Measurements from ENCODE around the gene ABAT. TPM values are rescaled to one million over a fixed set of nuclear protein-coding genes. Genes with fewer than 3 reads are reported as not detected.

The ABAT gene
- total RNA-seq, 2 donors from 2014 or later, result 27.0 to 40.2 TPM

GRCh38 chr16:8822403-8822802 lies 148.0 kb downstream of the ABAT start:
- WGBS, 2 donors, result 71 to 76% methylated on average over 3 of the region's 3 CpGs
- H3K4me1 ChIP-seq, result peaks cover 9% of the 10 kb centered on the region
- H3K27ac ChIP-seq, result no peak overlapping the region
- H3K27me3 ChIP-seq, result no peaks in the 10 kb centered on the region
- H3K36me3 ChIP-seq (replicated peaks in 1 of 2; ENCODE audit: insufficient read depth in 1 of 2, low read depth in 2 of 2), result peaks cover 0 to 9% of the 10 kb centered on the region in 2 donors
- intact Hi-C loops (cut with DNase I), result no loop called here
- ATAC-seq (no peak), DNase-seq (no peak)
- no peak for TF ChIP-seq POLR2A (IDR thresholded peaks at IDR 0.05)
- TF ChIP-seq, protein P1, sequence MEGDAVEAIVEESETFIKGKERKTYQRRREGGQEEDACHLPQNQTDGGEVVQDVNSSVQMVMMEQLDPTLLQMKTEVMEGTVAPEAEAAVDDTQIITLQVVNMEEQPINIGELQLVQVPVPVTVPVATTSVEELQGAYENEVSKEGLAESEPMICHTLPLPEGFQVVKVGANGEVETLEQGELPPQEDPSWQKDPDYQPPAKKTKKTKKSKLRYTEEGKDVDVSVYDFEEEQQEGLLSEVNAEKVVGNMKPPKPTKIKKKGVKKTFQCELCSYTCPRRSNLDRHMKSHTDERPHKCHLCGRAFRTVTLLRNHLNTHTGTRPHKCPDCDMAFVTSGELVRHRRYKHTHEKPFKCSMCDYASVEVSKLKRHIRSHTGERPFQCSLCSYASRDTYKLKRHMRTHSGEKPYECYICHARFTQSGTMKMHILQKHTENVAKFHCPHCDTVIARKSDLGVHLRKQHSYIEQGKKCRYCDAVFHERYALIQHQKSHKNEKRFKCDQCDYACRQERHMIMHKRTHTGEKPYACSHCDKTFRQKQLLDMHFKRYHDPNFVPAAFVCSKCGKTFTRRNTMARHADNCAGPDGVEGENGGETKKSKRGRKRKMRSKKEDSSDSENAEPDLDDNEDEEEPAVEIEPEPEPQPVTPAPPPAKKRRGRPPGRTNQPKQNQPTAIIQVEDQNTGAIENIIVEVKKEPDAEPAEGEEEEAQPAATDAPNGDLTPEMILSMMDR (IDR thresholded peaks at IDR 0.05), result no peak
- no peaks in the 10 kb centered on the region for H3K9me3 ChIP-seq
- no peak overlapping the region for H3K4me3 ChIP-seq

DNA sequence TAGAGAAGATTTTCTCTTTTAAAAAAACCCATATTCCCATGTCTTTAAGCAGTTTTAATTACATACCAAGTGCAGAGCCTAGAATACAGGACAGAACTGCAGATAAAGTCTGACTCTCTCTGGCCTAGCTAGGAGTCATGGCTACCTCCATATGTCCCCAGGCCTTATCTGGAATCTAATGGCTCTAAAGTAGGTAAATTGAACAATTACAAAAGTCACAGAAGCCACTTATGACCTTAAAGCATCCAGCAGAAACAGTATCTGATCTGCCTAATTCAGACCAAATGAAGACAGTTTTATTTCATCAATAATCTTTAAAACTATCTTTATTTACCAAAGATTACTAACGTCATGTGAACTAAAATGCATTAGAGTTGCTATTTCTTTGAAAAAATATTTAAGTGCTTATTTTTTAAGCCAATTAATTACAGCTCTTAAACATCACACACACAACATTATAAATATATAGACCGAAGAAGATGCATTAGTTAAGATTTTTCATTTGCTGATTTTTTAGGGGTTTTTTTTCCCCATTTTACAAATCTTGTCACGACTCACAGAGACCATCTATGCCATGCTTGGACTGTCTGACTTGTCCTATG lies 152.0 kb downstream of the ABAT start:
- WGBS, 2 donors, result 63 to 64% methylated on average over 3 of the region's 3 CpGs
- intact Hi-C loops (cut with DNase I), result no loop called here
- H3K27me3 ChIP-seq, result no peaks in the 10 kb centered on the region
- DNase-seq (no peak), ATAC-seq (no peak)
- peaks cover 0 to 8% of the 10 kb centered on the region in 2 donors for H3K36me3 ChIP-seq (replicated peaks in 1 of 2; ENCODE audit: insufficient read depth in 1 of 2, low read depth in 2 of 2)
- no peaks in the 10 kb centered on the region for H3K9me3 ChIP-seq
- TF ChIP-seq POLR2A (IDR thresholded peaks at IDR 0.05), result no peak
- TF ChIP-seq, protein P1 (IDR thresholded peaks at IDR 0.05), result no peak
- peaks cover 9% of the 10 kb centered on the region for H3K4me1 ChIP-seq
- no peak overlapping the region for H3K27ac ChIP-seq
- no peak overlapping the region for H3K4me3 ChIP-seq

DNA sequence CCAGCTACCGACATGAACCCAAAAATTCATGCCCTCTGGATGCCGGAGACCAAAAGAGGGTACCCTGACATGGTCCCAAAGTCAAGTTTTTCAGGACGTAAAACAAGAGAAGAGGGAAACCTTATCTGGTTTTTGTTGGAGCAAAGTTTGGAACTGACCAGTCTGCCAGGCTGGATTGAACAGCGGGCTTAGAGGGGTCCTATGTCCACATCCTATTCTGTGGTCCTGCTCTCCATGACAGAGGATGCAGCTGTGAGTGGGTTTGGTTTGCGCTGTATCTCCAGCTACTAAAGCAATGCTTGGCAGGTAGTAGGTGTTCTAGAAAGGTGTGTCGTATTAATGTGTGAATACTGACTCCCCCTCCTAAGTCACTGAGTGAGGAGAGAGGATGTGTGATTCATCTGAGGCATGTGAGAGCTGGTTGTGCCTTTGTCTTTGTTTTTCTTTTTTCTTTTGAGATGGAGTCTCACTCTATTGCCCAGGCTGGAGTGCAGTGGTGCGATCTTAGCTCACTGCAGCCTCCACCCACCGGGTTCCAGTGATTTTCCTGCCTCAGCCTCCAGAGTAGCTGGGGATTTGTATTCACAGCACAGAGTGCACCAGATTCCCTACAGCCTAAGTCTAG lies 154.2 kb downstream of the ABAT start:
- Histone ChIP-seq H3K36me3 (replicated peaks in 1 of 2; ENCODE audit: insufficient read depth in 1 of 2, low read depth in 2 of 2) (peaks cover 0 to 15% of the 10 kb centered on the region in 2 donors), H3K9me3 (no peaks in the 10 kb centered on the region), H3K27ac (no peak overlapping the region), H3K4me1 (no peaks in the 10 kb centered on the region), H3K27me3 (no peaks in the 10 kb centered on the region), H3K4me3 (no peak overlapping the region)
- intact Hi-C loops (cut with DNase I), result no loop called here
- DNase-seq, result no peak
- no peak for TF ChIP-seq POLR2A (IDR thresholded peaks at IDR 0.05)
- TF ChIP-seq, protein P1 (IDR thresholded peaks at IDR 0.05), result no peak
- 91 to 96% methylated on average over 8 of the region's 8 CpGs for WGBS, 2 donors
- no peak for ATAC-seq

- no peaks in the 10 kb centered on the region for H3K27me3 ChIP-seq
- H3K27ac ChIP-seq, result no peak overlapping the region
- H3K9me3 ChIP-seq, result no peaks in the 10 kb centered on the region
- intact Hi-C loops (cut with DNase I), result no loop called here
- ATAC-seq (no peak), DNase-seq (no peak)
- H3K36me3 ChIP-seq (replicated peaks in 1 of 2; ENCODE audit: insufficient read depth in 1 of 2, low read depth in 2 of 2), result peaks cover 0 to 15% of the 10 kb centered on the region in 2 donors
- WGBS, 2 donors, result 89 to 94% methylated on average over 2 to 9 of the region's 9 CpGs
- H3K4me3 ChIP-seq, result no peak overlapping the region
- TF ChIP-seq, protein P1 (IDR thresholded peaks at IDR 0.05), result no peak
- TF ChIP-seq POLR2A (IDR thresholded peaks at IDR 0.05), result no peak
- peaks cover 4% of the 10 kb centered on the region for H3K4me1 ChIP-seq
These were observed 157.0 kb downstream of the ABAT start for GRCh38 chr16:8831450-8831849.
